UCSD-AML1 (cell line): ENCODE data around the gene LTB4R.

Experiments used
- DNase-seq: peaks from one replicate; lab custom pipeline; 2025; ENCODE audit not compliant: unreplicated experiment; lab: John Stamatoyannopoulos, UW

The LTB4R gene

DNA sequence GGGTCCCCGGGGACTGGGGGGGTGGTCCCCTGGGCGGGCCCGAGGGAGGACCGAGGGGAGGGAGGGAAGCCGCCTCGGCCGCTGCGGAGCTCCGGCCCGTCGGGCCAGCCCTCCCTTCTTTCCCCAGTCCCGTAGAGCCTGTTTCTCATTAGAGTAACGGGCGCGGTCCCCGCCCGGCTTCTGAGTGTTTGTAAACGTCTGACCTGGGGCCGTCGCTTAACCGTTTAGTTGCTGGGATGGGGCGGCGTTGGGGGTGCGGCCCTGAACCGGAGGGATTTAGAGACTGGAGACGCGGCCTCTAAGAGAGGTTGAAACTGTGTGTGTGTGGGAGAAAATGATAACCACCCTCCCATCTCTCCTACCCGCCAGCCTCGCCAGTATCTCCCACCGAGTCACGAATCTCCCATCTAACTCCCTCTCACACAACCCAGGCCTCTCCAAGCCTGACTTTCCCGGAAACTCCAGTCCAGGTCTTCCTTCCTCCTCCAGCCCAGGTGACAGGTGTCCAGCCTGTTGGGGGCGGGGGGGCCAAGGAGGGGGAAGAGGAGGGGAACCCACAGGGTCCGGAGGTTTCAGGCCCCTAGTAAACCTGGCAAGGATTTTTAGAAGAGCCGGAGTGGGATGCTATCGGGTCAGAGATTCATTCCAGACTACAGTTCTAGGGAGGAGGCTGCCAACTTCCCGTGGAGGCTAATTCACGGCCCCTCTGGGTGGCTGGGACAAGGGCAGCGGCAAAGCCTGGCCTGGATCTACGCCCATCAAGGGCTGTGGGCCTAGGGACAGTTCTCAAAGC is 55.6 kb downstream of the LTB4R start:
- DNase-seq, result no peak
